Measurements from ENCODE around the gene IER3. TPM values are rescaled to one million over a fixed set of nuclear protein-coding genes. Genes with fewer than 3 reads are reported as not detected.

The IER3 gene
- total and polyA plus RNA-seq, 9 of the 15 experiments (the other 6 are each of a cell fraction or from before 2014, with no cell fraction given): 1.5 to 30.0 (median 11.5) TPM

DNA sequence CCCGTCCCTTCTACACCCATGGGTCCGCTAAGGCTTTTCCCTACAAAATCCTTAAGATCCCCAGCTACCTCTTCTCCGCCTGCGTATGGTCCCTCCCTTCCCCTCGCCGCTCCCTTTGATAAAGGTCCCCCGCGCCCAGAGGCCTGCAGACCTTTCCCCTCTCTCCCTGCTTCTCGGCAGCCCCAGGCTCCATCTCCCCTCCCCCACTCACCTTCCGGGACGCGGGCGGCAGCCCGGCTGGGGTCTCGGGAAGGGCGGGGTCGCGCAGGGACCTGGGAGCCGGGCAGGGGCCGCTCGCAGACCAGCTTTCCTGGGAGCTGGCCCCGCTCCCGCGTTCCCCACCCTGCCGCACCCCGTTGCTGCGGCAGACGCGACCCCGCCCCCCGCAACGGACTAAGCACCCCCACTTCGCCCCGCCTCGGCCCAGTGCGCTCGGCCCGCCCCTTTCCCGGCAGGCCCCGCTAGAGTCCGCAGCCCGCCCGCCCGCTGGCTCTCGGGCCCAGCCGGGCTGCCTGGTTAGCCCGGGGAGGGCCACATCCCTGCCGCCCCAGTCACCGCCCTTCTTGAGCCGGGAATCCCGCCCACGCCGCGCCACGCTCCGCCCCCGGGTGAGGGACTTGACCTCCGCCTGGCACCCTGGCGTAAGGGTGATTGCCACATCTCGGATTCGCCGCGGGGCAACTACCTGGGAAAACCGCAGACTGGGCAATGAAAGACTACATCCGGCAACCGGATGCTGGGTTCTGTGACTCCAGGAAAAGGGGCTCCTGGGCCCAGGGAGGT lies 1.8 kb downstream of the IER3 start, which contains the start of gene FLOT1 (continued):
- TF ChIP-seq NFIC (IDR thresholded peaks at IDR 0.05) (peak; percentile 40), ZBTB17 (CRISPR knock-in tag; IDR thresholded peaks at IDR 0.05) (no peak), RAD21 (CRISPR knock-in tag; conservative IDR thresholded peaks at IDR 0.05 in 1 of 2, IDR thresholded peaks at IDR 0.05 in 1 of 2) (peak in 1 of 2 experiments; percentile 41; a peak in 3 of 4 replicates), EGR1 (conservative IDR thresholded peaks at IDR 0.05) (peak; percentile 99), ETS2 (tag; IDR thresholded peaks at IDR 0.05; ENCODE audit: borderline replicate concordance, poor library complexity, severe bottlenecking) (peak; percentile 49), POLR2B (IDR thresholded peaks at IDR 0.05; ENCODE audit: low read depth, partially characterized antibody) (peak; percentile 69), TAF1 (IDR thresholded peaks at IDR 0.05; ENCODE audit: control insufficient read depth, extremely low read depth, insufficient read depth, low read length, severe bottlenecking) (peak; percentile 27), MEF2D (tag; conservative IDR thresholded peaks at IDR 0.05; ENCODE audit: low read depth) (peak; percentile 44; the same call in 1 of the 2 replicates), TFAM (CRISPR knock-in tag; conservative IDR thresholded peaks at IDR 0.05) (no peak), EP400 (IDR thresholded peaks at IDR 0.05) (peak; percentile 70), GABPA (tag; conservative IDR thresholded peaks at IDR 0.05; ENCODE audit: low read depth) (peak; percentile 77), NR3C1 (CRISPR knock-in tag; IDR thresholded peaks at IDR 0.05) (peak; percentile 59; the same call in 1 of the 2 replicates), TBP (optimal IDR thresholded peaks at IDR 0.05; ENCODE audit: low read depth, low read length) (peak; percentile 30), FOXA3 (CRISPR knock-in tag; conservative IDR thresholded peaks at IDR 0.05 in 1 of 2, IDR thresholded peaks at IDR 0.05 in 1 of 2) (0 out of 4 replicates have a peak, but pooled peaks of 1 of the 2 experiments have one; percentile 31), NCOA6 (IDR thresholded peaks at IDR 0.05) (no peak), HMG20B (CRISPR knock-in tag; IDR thresholded peaks at IDR 0.05) (no peak), HNRNPH1 (optimal IDR thresholded peaks at IDR 0.05; ENCODE audit: low read depth, low read length) (peak; percentile 30), OTX1 (CRISPR knock-in tag; IDR thresholded peaks at IDR 0.05) (peak; percentile 67; the same call in 1 of the 2 replicates), NFRKB (IDR thresholded peaks at IDR 0.05; ENCODE audit: low read depth) (peak; percentile 47; the same call in 1 of the 2 replicates)
- TF ChIP-seq, protein P1, sequence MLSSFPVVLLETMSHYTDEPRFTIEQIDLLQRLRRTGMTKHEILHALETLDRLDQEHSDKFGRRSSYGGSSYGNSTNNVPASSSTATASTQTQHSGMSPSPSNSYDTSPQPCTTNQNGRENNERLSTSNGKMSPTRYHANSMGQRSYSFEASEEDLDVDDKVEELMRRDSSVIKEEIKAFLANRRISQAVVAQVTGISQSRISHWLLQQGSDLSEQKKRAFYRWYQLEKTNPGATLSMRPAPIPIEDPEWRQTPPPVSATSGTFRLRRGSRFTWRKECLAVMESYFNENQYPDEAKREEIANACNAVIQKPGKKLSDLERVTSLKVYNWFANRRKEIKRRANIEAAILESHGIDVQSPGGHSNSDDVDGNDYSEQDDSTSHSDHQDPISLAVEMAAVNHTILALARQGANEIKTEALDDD (IDR thresholded peaks at IDR 0.05): peak; percentile 33; the same call in 1 of the 2 replicates
- TF ChIP-seq, protein P2, sequence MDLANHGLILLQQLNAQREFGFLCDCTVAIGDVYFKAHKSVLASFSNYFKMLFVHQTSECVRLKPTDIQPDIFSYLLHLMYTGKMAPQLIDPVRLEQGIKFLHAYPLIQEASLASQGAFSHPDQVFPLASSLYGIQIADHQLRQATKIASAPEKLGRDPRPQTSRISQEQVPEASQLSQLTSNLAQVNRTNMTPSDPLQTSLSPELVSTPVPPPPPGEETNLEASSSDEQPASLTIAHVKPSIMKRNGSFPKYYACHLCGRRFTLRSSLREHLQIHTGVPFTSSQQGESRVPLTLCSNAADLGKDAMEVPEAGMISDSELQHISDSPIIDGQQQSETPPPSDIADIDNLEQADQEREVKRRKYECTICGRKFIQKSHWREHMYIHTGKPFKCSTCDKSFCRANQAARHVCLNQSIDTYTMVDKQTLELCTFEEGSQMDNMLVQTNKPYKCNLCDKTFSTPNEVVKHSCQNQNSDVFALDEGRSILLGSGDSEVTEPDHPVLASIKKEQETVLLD (IDR thresholded peaks at IDR 0.05): peak; percentile 69; the same call in 1 of the 2 replicates
- TF ChIP-seq, protein P3, sequence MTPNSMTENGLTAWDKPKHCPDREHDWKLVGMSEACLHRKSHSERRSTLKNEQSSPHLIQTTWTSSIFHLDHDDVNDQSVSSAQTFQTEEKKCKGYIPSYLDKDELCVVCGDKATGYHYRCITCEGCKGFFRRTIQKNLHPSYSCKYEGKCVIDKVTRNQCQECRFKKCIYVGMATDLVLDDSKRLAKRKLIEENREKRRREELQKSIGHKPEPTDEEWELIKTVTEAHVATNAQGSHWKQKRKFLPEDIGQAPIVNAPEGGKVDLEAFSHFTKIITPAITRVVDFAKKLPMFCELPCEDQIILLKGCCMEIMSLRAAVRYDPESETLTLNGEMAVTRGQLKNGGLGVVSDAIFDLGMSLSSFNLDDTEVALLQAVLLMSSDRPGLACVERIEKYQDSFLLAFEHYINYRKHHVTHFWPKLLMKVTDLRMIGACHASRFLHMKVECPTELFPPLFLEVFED (CRISPR knock-in tag; conservative IDR thresholded peaks at IDR 0.05): peak; percentile 95
- TF ChIP-seq, protein P4, sequence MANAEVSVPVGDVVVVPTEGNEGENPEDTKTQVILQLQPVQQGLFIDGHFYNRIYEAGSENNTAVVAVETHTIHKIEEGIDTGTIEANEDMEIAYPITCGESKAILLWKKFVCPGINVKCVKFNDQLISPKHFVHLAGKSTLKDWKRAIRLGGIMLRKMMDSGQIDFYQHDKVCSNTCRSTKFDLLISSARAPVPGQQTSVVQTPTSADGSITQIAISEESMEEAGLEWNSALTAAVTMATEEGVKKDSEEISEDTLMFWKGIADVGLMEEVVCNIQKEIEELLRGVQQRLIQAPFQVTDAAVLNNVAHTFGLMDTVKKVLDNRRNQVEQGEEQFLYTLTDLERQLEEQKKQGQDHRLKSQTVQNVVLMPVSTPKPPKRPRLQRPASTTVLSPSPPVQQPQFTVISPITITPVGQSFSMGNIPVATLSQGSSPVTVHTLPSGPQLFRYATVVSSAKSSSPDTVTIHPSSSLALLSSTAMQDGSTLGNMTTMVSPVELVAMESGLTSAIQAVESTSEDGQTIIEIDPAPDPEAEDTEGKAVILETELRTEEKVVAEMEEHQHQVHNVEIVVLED (CRISPR knock-in tag; IDR thresholded peaks at IDR 0.05): 0 out of 2 replicates have a peak, but pooled peaks have one; percentile 20
